CD4-positive, alpha-beta T cell treated with Interleukin-15 for 1 hour (primary cell): Measurements from ENCODE around the gene POLRMT.
A peak's percentile ranks its signal among the peaks of the same experiment; 100 is the strongest.

Source experiments
- DNase-seq: peaks from one replicate; pipeline ENCODE4 v3.0.0-alpha.2; 2020

Gene POLRMT

GRCh38 chr19:662962-663681 is 29.8 kb upstream of the POLRMT start, which contains the start of gene RNF126:
RNF126 (minus strand) TSS chr19:663214; CDS start chr19:663121, 93 bp downstream.
- DNase-seq, result peak; percentile 92

- DNase-seq, result peak; percentile 67
Observed at GRCh38 chr19:662207-662961, 29.0 kb upstream of the POLRMT start.

DNA sequence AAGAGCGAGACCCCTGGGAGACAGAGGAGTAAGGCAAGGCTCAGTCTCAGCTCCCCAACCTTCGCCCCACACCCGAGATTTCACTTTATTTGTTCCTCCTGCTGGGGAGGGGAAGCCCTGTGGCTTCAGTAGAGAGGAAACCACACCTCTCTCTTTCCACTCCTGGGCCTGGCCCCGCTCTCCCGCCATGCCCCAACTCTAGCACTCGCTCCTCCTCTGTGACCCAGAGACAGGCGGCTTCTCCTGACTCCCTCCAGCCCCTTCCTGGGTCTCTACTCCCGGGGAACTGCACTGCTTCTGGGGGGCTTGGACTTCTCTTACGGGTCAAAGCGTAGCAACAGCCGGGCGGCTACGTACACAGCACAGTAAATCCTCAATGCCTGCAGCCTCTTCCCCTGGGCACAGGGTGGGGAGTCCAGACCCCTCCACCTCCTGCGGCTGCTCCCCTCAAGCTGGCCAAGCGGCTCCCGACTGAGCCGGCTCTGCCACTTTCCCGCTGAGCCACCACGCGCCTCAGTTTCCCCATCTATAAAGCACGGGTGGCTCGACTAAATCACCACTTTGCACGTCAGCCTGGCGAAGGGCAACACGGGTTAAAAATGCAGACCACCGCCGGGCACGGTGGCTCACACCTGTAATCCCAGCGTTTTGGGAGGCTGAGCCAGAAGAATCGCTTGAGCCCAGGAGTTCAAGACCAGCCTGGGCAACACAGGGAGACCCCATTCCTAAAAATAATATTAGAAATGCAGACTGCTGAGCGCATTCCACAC is 28.3 kb upstream of the POLRMT start:
- DNase-seq, result peak; percentile 79

DNA sequence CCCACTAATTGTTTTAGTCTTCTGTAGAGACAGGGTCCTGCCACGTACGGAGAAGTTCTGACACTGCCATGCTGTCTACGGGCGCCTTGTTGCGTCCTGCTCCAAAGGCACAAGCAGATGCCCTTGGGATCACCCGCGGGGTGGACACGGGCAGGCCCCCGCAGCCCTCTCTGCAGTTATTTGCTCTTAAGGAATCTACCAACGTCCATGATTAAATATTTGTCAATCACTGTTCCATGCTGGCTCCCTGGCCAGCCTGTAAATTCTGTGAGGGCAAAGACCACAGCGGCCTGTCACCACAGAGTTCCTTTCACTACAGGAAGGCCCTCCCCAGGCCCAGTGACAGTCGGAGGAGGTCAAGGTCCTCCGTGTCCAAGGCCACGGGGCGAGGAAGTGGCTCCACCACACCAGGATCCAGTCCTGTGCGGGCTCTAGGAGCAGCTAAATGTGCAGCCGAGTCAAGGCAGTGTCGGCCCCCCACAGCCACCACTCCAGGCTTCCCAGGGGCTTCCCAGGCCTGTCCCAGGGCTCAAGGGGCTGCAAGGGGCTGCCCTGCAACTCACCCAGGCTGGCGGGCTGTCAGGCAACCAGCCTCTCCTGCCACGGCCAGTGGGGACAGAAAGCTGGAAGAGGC is 27.6 kb upstream of the POLRMT start:
- no peak for DNase-seq

GRCh38 chr19:658916-659839 is 25.8 kb upstream of the POLRMT start:
- DNase-seq, result peak; percentile 81

GRCh38 chr19:658059-658839 is 24.9 kb upstream of the POLRMT start:
- no peak for DNase-seq

GRCh38 chr19:657611-658010 is 24.3 kb upstream of the POLRMT start:
- no peak for DNase-seq

- no peak for DNase-seq
Observed at GRCh38 chr19:656751-657559, 23.6 kb upstream of the POLRMT start.

- DNase-seq, result no peak
Observed at GRCh38 chr19:655691-656090, 22.4 kb upstream of the POLRMT start.

- no peak for DNase-seq
Observed at GRCh38 chr19:653425-653824, 20.1 kb upstream of the POLRMT start.

DNA sequence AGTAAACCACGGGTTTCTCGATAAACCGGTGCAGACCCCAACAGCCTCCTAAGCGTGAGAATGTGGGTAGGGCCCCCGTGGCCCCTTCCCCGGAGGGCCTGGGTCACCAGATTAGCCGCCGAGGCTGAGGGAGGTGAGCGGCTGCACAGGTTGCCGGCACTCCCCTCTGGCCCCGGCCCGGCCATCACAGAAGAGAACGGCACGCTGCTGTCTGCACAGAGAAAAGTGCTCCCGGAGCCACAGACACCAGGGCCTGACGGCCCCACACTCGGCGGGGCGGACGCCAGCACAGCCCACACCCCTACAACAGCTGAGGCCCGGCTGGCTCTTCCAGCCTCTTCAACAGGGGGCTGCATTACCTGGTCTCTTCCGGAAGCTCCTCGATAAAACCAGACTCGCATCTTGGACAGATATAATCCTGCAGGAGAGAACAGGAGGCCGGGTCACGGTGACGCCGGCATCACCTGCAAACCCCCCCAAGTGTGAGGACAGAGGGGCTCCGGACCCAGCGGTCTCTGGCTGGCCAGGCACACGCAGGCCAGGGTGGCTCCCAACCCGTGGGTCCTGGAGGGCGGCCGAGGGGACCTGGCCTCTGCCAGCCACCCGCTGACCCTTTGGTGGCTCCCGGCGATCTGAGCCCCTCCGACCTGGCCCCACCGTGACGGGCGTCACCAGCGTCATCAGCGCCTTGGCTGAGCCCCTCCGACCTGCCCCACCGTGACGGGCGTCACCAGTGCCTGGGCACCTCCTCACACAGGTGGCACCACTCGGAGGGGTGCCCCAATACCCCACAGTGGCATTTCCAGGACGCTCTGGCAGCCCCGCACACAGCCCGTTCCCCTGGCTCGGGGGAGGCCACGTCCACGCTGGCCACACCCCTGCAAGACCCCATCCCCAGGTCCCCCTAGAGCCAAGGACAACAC is 19.4 kb upstream of the POLRMT start:
- no peak for DNase-seq

DNA sequence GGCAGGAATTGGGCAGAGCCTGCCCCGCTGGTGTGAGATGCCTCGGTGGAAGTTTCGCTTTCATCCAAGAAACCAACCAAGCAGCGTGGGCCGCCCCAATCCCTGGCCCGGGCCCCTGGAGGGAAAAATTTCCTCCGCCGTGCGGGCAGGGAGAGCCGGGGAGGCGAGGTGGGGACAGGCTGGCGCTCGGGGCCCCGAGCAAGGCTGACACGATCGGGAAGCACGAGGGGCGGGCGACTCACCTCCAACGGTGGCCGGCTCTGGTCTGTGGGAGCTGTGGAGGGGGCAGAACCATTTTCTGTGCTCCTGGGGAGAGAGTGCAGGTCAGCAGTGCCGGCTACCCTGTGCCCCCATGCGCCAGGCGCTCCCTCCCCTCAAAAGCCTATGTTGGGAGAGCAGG is 18.7 kb upstream of the POLRMT start:
- DNase-seq, result no peak

GRCh38 chr19:651114-651818 is 17.9 kb upstream of the POLRMT start:
- no peak for DNase-seq

- DNase-seq, result no peak
Observed at GRCh38 chr19:650121-650520, 16.8 kb upstream of the POLRMT start.

DNA sequence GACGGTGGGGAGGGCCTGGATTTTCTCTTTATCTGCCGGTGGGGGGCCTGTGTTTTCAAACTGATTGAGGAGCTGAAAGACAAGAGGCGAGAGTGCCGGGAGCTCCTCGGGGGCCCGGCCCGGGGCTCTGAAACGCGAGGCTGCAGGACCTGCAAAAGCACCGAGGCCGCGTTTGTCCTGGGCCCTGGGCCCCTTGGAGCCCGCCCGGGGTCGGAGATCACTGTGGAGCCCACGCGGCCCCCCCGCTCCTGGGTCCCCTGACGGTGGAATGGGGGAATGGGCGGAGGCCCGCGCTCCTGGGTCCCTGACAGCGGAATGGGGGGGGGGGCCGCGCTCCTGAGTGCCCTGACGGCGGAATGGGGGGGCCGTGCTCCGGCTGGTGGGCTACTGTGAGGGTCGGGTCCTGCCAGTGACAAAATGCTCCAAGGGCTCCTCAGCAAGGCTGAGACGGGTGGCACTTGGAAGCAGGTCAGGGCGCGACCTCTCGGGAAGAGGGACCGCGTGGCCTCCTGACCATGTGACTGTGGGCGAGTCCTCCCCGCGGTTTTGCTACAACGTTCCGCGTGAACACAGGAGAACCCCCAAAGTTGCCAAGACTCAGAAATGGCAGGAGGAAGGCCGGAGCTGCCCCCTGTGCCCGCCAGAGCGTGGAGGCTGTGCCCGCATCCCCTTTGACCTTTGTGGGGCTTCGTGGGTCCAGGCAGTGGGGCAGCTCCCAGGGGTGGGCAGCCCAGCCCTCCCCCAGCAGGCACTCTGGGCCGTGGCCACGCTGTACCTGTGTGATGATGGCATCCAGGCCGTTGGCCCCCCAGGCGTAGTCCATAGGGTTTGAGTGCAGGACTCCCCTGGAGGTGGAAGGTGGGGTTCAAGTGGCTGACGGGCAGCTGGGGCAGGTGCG is 15.8 kb upstream of the POLRMT start:
- DNase-seq, result no peak

DNA sequence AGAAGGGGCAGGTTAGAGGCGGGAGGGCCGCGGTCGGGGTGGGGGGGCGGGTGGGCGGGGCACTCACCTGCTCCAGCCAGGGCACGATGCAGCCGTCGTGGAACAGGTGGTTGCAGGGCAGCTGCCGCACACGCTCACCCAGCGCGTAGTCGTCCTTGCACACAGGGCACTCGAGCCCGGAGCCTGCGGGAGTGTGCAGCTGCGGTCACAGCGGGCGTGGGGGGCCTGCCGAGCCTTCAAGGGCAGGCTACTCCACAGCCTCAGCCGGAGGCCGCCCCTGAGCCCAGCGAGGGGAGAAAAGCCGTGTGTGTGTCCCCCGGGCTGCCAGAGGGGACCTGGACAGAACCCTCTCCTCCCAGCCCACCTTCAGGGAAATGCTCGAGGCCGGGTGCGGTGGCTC is 15.0 kb upstream of the POLRMT start:
- no peak for DNase-seq

- DNase-seq, result no peak
Observed at GRCh38 chr19:647566-648284, 14.4 kb upstream of the POLRMT start.
